Type B pancreatic cell (in vitro differentiated cells): ENCODE results near the gene ZMYND19. TPM values are rescaled to one million over a fixed set of nuclear protein-coding genes. Genes with fewer than 3 reads are reported as not detected.
"Not testable (repeated sequence)": the region's sequence is repeated elsewhere in the genome, so short reads cannot be mapped to it uniquely, and the experiment has no call there.

Experiments used
- DNase-seq: peaks from one replicate; pipeline ENCODE4 v3.0.0; 2021; ENCODE audit warnings: mixed read lengths; ENCODE audit not compliant: unreplicated experiment; ENCODE audit errors: extremely low spot score
- H3K27ac Mint-ChIP-seq: 2 replicates; pipeline ENCODE4 v1.8.0; 2021; ENCODE audit warnings: mild to moderate bottlenecking, mixed read lengths
- H3K27me3 Mint-ChIP-seq: 2 replicates; pipeline ENCODE4 v1.8.0; 2021; ENCODE audit warnings: mixed read lengths
- H3K36me3 Mint-ChIP-seq: 2 replicates; pipeline ENCODE4 v1.8.0; 2021; ENCODE audit warnings: mixed read lengths
- H3K4me1 Mint-ChIP-seq: one replicate; pipeline ENCODE4 v1.8.0; 2021; ENCODE audit warnings: mixed read lengths; ENCODE audit not compliant: unreplicated experiment
- H3K4me3 Mint-ChIP-seq: 2 replicates; pipeline ENCODE4 v1.8.0; 2021; ENCODE audit warnings: mild to moderate bottlenecking, mixed read lengths
- H3K9me3 Mint-ChIP-seq: 2 replicates; pipeline ENCODE4 v1.8.0; 2021; ENCODE audit warnings: mixed read lengths
- total RNA-seq: library from RNA; stranded (reverse); gene quantifications from 2 replicates; pipeline ENCODE4 v1.2.1, GENCODE V29; 2021; ENCODE audit warnings: low replicate concordance
- TF ChIP-seq, protein P1 (sequence below): fragments of 200-600 bp; sonication (generic); conservative IDR thresholded peaks from 2 replicates; pipeline ENCODE4 v1.5.0; 2021; ENCODE audit warnings: antibody characterized with exemption, mild to moderate bottlenecking

The ZMYND19 gene
- total RNA-seq, 1 donor from 2014 or later, result 45.3 TPM

DNA sequence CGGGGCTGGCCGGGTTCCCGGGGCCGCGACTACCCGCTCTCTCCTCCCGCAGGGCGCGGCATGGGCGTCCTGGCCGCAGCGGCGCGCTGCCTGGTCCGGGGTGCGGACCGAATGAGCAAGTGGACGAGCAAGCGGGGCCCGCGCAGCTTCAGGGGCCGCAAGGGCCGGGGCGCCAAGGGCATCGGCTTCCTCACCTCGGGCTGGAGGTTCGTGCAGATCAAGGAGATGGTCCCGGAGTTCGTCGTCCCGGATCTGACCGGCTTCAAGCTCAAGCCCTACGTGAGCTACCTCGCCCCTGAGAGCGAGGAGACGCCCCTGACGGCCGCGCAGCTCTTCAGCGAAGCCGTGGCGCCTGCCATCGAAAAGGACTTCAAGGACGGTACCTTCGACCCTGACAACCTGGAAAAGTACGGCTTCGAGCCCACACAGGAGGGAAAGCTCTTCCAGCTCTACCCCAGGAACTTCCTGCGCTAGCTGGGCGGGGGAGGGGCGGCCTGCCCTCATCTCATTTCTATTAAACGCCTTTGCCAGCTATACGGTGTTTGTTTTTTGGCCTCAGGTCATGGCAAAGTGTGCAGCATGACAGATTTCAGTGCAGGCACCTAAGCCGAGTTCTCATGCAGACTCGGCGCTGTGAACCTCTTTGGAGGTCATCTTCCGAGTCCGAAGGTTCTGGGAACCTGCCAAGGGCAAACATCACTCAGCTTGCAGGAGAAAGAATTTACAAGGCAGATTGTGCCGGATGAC lies 38.1 kb downstream of the ZMYND19 start:
- Mint-ChIP-seq H3K27me3 (no peaks in the 10 kb centered on the region), H3K4me3 (peak overlapping the region; percentile 91), H3K27ac (peak overlapping the region; percentile 86), H3K9me3 (no peaks in the 10 kb centered on the region), H3K36me3 (peaks cover 9% of the 10 kb centered on the region), H3K4me1 (peaks cover 22% of the 10 kb centered on the region)
- no peak for DNase-seq
- TF ChIP-seq, protein P1, sequence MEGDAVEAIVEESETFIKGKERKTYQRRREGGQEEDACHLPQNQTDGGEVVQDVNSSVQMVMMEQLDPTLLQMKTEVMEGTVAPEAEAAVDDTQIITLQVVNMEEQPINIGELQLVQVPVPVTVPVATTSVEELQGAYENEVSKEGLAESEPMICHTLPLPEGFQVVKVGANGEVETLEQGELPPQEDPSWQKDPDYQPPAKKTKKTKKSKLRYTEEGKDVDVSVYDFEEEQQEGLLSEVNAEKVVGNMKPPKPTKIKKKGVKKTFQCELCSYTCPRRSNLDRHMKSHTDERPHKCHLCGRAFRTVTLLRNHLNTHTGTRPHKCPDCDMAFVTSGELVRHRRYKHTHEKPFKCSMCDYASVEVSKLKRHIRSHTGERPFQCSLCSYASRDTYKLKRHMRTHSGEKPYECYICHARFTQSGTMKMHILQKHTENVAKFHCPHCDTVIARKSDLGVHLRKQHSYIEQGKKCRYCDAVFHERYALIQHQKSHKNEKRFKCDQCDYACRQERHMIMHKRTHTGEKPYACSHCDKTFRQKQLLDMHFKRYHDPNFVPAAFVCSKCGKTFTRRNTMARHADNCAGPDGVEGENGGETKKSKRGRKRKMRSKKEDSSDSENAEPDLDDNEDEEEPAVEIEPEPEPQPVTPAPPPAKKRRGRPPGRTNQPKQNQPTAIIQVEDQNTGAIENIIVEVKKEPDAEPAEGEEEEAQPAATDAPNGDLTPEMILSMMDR, result no peak

DNA sequence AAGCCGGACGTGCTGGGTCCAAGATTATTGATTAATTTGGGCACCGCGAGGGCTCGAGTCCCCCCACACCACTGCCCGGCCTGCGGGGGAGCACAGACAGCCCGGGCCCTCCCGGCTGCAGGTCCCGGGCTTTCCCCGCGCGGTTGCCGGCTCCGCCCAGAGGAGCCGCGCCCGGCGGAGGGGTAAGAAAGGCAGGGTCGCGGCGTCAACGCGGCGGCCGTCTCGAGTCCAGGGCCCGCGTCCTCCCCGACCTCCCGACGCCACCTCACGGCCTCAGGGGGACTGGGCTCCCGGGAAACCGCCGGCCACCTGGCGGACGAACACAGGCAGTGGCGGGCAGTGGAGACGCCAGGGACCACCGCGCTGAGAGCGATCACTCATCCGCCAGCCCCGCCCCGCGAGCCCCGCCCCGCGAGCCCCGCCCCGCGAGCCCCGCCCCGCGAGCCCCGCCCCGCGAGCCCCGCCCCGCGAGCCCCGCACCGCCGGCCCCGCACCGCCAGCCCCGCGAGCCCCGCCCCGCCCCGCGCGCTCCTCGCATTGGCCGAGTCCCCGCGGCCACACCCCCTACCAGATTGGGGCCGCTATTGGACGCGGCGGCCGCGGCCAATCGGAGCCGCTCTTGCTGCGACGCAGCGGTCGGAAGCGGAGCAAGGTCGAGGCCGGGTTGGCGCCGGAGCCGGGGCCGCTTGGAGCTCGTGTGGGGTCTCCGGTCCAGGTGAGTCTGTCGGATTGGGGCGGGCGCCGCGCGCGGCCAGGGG lies 38.9 kb downstream of the ZMYND19 start, which contains the start of gene MRPL41:
Gene MRPL41, plus strand, starts transcription at position 616 of the 758 bp plus-strand sequence. CDS start 203 bp downstream, outside the sequence.
- Mint-ChIP-seq H3K36me3 (peaks cover 9% of the 10 kb centered on the region), H3K4me1 (peaks cover 22% of the 10 kb centered on the region), H3K9me3 (no peaks in the 10 kb centered on the region), H3K4me3 (peak within 1 kb of the TSS; percentile 91), H3K27me3 (no peaks in the 10 kb centered on the region), H3K27ac (peak within 1 kb of the TSS; percentile 86)
- peak; percentile 95 for DNase-seq
- TF ChIP-seq, protein P1, result peak; percentile 80

DNA sequence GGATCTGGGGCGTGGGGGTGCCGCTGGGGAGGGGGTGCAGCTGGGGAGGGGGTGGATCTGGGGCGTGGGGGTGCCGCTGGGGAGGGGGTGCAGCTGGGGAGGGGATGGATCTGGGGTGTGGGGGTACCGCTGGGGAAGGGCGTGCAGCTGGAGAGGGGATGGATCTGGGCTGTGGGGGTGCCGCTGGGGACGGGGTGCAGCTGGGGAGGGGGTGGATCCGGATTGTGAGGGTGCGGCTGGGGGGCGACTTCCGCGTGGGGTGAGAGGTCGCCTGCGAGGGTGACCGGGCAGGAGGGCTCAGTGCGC lies 39.4 kb downstream of the ZMYND19 start:
- H3K27me3 Mint-ChIP-seq, H3K9me3 Mint-ChIP-seq: not testable (repeated sequence)
- peak overlapping the region; percentile 55 for H3K4me3 Mint-ChIP-seq

DNA sequence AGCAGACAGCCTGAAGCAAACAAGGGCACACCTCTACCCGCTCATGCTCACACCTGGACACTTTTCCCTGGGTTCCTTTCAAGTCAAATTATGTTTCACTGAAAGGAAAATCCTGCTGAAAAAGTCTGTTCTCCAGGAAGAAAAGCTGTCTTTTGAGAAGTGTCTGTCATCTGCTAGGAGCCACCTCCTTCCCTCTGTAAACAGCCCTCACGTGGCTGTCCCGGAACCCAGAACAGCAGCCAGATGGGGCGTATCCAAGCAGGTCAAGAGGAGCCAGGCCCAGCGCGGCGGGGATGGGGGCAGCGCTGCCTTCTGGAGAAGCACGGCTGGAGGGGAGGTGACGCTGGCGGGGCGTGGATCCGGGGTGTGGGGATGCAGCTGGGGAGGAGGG lies 40.1 kb downstream of the ZMYND19 start, which contains the start of gene PNPLA7:
Gene PNPLA7, minus strand, starts transcription at position 172 of the 391 bp plus-strand sequence. CDS start 205 bp downstream, outside the sequence.
- H3K27ac Mint-ChIP-seq, result peak within 1 kb of the TSS; percentile 94
- H3K4me3 Mint-ChIP-seq, result peak within 1 kb of the TSS; percentile 95
- TF ChIP-seq, protein P1, result no peak
- DNase-seq, result peak; percentile 81
- peaks cover 1% of the 10 kb centered on the region for H3K36me3 Mint-ChIP-seq
- H3K9me3 Mint-ChIP-seq, result peaks cover 6% of the 10 kb centered on the region
- H3K27me3 Mint-ChIP-seq, result no peaks in the 10 kb centered on the region
- H3K4me1 Mint-ChIP-seq, result peaks cover 14% of the 10 kb centered on the region

More for the DNA sequence above, 39.4 kb downstream of the ZMYND19 start:
- H3K4me1 Mint-ChIP-seq, result peaks cover 18% of the 10 kb centered on the region
- H3K27ac Mint-ChIP-seq, H3K36me3 Mint-ChIP-seq, DNase-seq: not testable (repeated sequence)

DNA sequence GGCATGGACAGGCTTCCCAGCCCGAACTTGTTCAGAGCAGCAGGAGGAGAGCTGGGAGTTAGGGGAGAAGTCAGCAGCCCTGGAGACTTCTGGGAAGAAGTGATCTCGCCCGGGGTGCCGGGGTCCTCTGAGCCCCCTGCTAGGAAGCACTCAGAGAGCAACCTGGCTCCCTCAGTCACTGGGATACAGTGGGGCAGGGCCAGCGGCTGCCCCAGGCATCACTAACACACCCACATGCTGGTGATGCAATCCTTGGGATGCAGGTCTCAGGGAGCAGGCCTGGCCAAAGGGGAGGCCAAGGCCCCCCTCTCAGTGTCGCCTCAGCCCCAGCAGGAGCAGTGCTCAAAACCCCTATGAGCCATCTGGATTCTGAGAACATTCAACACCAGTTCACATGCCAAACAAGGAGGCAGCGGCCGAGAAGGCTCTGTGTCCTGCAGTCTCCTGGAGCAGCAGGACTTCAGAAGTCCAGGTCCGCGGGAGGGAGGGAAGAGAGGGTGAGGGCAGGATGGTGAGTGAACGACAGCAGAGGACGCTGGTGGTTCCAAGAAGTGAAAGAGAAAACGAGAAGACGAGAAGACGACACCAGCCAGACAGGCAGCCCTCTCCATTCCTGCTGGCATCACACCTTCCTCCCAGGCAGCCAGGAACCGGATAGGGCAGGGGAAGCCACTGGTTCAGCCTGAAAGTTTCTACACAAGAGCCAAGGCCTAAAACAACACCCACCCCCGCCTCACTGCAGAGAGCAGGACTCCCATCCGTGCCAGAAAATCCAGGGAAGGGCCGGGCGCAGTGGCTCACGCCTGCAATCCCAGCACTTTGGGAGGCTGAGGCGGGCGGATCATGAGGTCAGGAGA lies 42.4 kb downstream of the ZMYND19 start:
- TF ChIP-seq, protein P1, result no peak
- H3K36me3 Mint-ChIP-seq, result no peaks in the 10 kb centered on the region
- H3K27ac Mint-ChIP-seq, result peak overlapping the region; percentile 63
- H3K4me3 Mint-ChIP-seq, result peak overlapping the region; percentile 74
- peaks cover 14% of the 10 kb centered on the region for H3K4me1 Mint-ChIP-seq
- H3K9me3 Mint-ChIP-seq, result peaks cover 6% of the 10 kb centered on the region
- no peak for DNase-seq
- H3K27me3 Mint-ChIP-seq, result no peaks in the 10 kb centered on the region
